HL-60 (cell line): ENCODE measurements around the gene C10orf105.

Experiments used
- DNase-seq, 2 experiments: peaks; one replicate each; pipeline ENCODE4 v3.0.0-alpha.2; 2010 to 2020; ENCODE audit warnings: low read depth in 1 of 2, low spot score in 1 of 2
- H3K27ac ChIP-seq: fragments of 250-450 bp; sonication (Bioruptor Pico); replicated peaks from 2 replicates; pipeline ENCODE4 v1.5.1; 2020; ENCODE audit warnings: mild to moderate bottlenecking, moderate library complexity
- H3K27me3 ChIP-seq: fragments of 250-450 bp; sonication (Bioruptor Pico); 2 replicates; pipeline ENCODE4 v1.5.1; 2021; ENCODE audit warnings: mild to moderate bottlenecking, moderate library complexity; ENCODE audit not compliant: insufficient read depth, poor library complexity, severe bottlenecking
- H3K4me3 ChIP-seq: replicated peaks from 2 replicates; pipeline ENCODE4 v1.5.1; 2011; ENCODE audit warnings: mild to moderate bottlenecking, control low read depth, low read length; ENCODE audit not compliant: insufficient read depth
- GABPA ChIP-seq: IDR thresholded peaks from 2 replicates; pipeline ENCODE4 v1.6.1; 2012; ENCODE audit warnings: low read depth
- POLR2AphosphoS5 ChIP-seq: IDR thresholded peaks from 2 replicates; pipeline ENCODE4 v1.6.1; 2012; ENCODE audit warnings: low read depth
- SPI1 ChIP-seq: IDR thresholded peaks from 2 replicates; pipeline ENCODE4 v1.6.1; 2012; ENCODE audit warnings: low read depth, mild to moderate bottlenecking, borderline replicate concordance
- TF ChIP-seq, protein P1 (sequence below): IDR thresholded peaks from one replicate; pipeline ENCODE4 v1.5.1; 2011; ENCODE audit warnings: low read length, control low read depth, inconsistent platforms; ENCODE audit not compliant: insufficient read depth
- TF ChIP-seq, protein P2 (sequence below): IDR thresholded peaks from 2 replicates; pipeline ENCODE4 v1.6.1; 2012; ENCODE audit warnings: low read depth; ENCODE audit not compliant: insufficient replicate concordance

Gene C10orf105

DNA sequence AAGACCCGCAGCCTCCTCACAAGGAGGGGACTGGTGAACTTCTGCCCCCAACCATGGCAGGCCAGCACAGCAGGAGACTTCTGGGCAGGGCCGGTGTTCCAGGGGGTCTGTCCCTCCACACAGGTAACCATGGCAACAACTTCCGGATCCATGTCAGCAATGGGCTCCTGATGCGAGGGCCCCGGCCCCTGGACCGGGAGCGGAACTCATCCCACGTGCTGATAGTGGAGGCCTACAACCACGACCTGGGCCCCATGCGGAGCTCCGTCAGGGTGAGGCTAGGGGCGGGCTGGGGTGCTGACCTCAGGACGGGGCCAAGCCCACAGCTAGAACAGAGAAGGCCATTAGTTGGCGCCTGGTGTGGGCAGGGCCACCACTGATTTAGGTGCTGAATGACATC is 5.7 kb upstream of the C10orf105 start:
- Histone ChIP-seq H3K27ac (no peak overlapping the region), H3K4me3 (no peak overlapping the region), H3K27me3 (no peaks in the 10 kb centered on the region)
- TF ChIP-seq SPI1 (no peak), GABPA (no peak), POLR2AphosphoS5 (no peak)
- TF ChIP-seq, protein P1, sequence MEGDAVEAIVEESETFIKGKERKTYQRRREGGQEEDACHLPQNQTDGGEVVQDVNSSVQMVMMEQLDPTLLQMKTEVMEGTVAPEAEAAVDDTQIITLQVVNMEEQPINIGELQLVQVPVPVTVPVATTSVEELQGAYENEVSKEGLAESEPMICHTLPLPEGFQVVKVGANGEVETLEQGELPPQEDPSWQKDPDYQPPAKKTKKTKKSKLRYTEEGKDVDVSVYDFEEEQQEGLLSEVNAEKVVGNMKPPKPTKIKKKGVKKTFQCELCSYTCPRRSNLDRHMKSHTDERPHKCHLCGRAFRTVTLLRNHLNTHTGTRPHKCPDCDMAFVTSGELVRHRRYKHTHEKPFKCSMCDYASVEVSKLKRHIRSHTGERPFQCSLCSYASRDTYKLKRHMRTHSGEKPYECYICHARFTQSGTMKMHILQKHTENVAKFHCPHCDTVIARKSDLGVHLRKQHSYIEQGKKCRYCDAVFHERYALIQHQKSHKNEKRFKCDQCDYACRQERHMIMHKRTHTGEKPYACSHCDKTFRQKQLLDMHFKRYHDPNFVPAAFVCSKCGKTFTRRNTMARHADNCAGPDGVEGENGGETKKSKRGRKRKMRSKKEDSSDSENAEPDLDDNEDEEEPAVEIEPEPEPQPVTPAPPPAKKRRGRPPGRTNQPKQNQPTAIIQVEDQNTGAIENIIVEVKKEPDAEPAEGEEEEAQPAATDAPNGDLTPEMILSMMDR = no peak
- TF ChIP-seq, protein P2, sequence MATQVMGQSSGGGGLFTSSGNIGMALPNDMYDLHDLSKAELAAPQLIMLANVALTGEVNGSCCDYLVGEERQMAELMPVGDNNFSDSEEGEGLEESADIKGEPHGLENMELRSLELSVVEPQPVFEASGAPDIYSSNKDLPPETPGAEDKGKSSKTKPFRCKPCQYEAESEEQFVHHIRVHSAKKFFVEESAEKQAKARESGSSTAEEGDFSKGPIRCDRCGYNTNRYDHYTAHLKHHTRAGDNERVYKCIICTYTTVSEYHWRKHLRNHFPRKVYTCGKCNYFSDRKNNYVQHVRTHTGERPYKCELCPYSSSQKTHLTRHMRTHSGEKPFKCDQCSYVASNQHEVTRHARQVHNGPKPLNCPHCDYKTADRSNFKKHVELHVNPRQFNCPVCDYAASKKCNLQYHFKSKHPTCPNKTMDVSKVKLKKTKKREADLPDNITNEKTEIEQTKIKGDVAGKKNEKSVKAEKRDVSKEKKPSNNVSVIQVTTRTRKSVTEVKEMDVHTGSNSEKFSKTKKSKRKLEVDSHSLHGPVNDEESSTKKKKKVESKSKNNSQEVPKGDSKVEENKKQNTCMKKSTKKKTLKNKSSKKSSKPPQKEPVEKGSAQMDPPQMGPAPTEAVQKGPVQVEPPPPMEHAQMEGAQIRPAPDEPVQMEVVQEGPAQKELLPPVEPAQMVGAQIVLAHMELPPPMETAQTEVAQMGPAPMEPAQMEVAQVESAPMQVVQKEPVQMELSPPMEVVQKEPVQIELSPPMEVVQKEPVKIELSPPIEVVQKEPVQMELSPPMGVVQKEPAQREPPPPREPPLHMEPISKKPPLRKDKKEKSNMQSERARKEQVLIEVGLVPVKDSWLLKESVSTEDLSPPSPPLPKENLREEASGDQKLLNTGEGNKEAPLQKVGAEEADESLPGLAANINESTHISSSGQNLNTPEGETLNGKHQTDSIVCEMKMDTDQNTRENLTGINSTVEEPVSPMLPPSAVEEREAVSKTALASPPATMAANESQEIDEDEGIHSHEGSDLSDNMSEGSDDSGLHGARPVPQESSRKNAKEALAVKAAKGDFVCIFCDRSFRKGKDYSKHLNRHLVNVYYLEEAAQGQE = no peak
- DNase-seq = no peak

DNA sequence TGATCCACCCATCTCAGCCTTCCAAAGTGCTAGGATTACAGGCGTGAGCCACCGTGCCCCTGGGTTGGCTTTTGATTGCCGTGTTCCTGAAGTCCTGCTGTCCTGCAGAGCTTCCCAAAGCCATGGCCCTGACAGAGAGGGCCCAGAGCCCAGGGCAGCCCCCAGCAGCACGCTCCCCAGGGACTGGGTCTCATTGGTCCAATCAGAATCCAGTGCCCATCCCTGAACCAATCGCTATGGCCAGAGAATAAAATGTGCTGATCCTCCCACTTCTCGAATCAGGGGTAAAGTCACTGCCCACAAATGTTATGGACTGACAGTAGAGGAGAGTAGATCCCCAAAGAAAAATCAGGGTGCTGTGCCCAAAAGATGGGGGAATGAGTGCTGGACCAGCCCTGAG is 5.0 kb upstream of the C10orf105 start:
- TF ChIP-seq SPI1 (no peak), GABPA (no peak), POLR2AphosphoS5 (no peak)
- TF ChIP-seq, protein P2 = no peak
- TF ChIP-seq, protein P1 = no peak
- no peaks in the 10 kb centered on the region for H3K27me3 ChIP-seq
- H3K4me3 ChIP-seq = no peak overlapping the region
- H3K27ac ChIP-seq = no peak overlapping the region
- DNase-seq = no peak

DNA sequence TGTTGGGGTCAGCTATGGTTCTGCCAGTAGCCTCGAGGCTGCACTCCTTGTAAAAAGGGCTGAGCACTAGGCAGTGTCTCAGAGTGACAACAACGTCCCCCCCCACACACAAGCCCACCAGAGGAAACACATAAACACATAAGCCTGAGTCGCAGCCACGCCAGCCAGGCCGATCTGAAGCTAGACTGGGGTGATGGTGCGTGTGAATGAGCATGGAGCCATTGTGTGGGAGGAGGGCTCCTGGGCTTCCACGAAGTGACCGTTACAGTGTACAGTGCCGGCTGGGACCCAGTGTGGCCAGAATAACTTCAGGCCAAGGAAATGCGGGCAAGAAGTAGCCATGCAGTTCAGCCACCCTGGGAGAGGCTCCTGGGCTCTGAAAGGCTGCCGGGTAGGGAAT is 3.7 kb upstream of the C10orf105 start:
- DNase-seq = no peak
- no peaks in the 10 kb centered on the region for H3K27me3 ChIP-seq
- H3K27ac ChIP-seq = no peak overlapping the region
- H3K4me3 ChIP-seq = no peak overlapping the region
- TF ChIP-seq, protein P2 = no peak
- TF ChIP-seq POLR2AphosphoS5 (no peak), SPI1 (no peak), GABPA (no peak)
- TF ChIP-seq, protein P1 = no peak
